Ishikawa (cell line): ENCODE data around the gene KATNIP.

Source experiments
- CEBPB ChIP-seq: IDR thresholded peaks from 2 replicates; pipeline ENCODE4 v1.6.1; 2012
- CREB1 ChIP-seq: IDR thresholded peaks from 2 replicates; pipeline ENCODE4 v1.6.1; 2012; ENCODE audit warnings: low read depth
- EGR1 ChIP-seq: IDR thresholded peaks from 2 replicates; pipeline ENCODE4 v1.6.1; 2012
- EP300 ChIP-seq: IDR thresholded peaks from 2 replicates; pipeline ENCODE4 v1.6.1; 2012; ENCODE audit warnings: borderline replicate concordance
- FOXM1 ChIP-seq: IDR thresholded peaks from 2 replicates; pipeline ENCODE4 v1.6.1; 2012; ENCODE audit warnings: low read depth, borderline replicate concordance
- MAX ChIP-seq: IDR thresholded peaks from 2 replicates; pipeline ENCODE4 v1.6.1; 2012
- NFIC ChIP-seq: IDR thresholded peaks from 2 replicates; pipeline ENCODE4 v1.6.1; 2012
- RAD21 ChIP-seq: IDR thresholded peaks from 2 replicates; pipeline ENCODE4 v1.6.1; 2012; ENCODE audit warnings: low read depth
- REST ChIP-seq: IDR thresholded peaks from 2 replicates; pipeline ENCODE4 v1.6.1; 2012; ENCODE audit warnings: low read depth, mild to moderate bottlenecking
- TAF1 ChIP-seq: IDR thresholded peaks from 2 replicates; pipeline ENCODE4 v1.6.1; 2012; ENCODE audit warnings: low read depth, mild to moderate bottlenecking
- TCF12 ChIP-seq: IDR thresholded peaks from 2 replicates; pipeline ENCODE4 v1.6.1; 2012; ENCODE audit warnings: low read depth
- TEAD4 ChIP-seq: IDR thresholded peaks from 2 replicates; pipeline ENCODE4 v1.6.1; 2012
- YY1 ChIP-seq: IDR thresholded peaks from 2 replicates; pipeline ENCODE4 v1.6.1; 2012; ENCODE audit warnings: low read depth
- ZBTB7A ChIP-seq: IDR thresholded peaks from 2 replicates; pipeline ENCODE4 v1.6.1; 2012; ENCODE audit warnings: low read depth
- TF ChIP-seq, protein P1 (sequence below): IDR thresholded peaks from 2 replicates; pipeline ENCODE4 v1.6.1; 2012

Gene KATNIP

GRCh38 chr16:27556471-27556870, 6.5 kb downstream of the KATNIP start:
- TF ChIP-seq, protein P1, sequence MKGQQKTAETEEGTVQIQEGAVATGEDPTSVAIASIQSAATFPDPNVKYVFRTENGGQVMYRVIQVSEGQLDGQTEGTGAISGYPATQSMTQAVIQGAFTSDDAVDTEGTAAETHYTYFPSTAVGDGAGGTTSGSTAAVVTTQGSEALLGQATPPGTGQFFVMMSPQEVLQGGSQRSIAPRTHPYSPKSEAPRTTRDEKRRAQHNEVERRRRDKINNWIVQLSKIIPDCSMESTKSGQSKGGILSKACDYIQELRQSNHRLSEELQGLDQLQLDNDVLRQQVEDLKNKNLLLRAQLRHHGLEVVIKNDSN = no peak
- TF ChIP-seq NFIC (no peak), CEBPB (no peak), MAX (no peak), FOXM1 (no peak), YY1 (no peak), ZBTB7A (no peak), REST (no peak)

DNA sequence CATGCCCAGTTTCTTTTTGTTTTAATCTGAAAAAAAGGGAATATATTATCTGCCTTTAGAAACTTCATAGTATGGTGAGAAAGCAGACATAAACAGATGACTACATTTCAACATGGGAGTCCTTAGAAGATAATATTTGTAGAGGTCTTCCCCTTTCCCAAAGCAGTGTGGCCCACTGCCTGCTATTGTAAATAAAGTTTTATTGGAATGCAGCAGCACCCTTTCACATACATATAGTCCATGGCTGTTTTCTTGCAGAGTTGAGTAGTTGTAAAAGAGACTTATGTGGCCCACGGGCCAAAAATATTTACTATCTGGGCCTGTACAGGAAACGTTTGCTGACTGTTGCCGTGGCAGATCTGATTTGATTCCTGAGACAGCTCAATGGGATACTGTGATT, 8.5 kb downstream of the KATNIP start:
- TF ChIP-seq YY1 (no peak), ZBTB7A (no peak), CREB1 (no peak), CEBPB (no peak), EP300 (no peak), EGR1 (no peak), TCF12 (no peak), MAX (no peak), TAF1 (no peak), REST (no peak), FOXM1 (no peak), TEAD4 (no peak), RAD21 (no peak), NFIC (no peak)
- TF ChIP-seq, protein P1 = no peak

- TF ChIP-seq TAF1 (no peak), CREB1 (no peak), TEAD4 (no peak)
- TF ChIP-seq, protein P1 = no peak
These were observed 9.0 kb downstream of the KATNIP start for GRCh38 chr16:27558932-27559331.

- TF ChIP-seq CREB1 = no peak
- no peak for TF ChIP-seq TCF12
- no peak for TF ChIP-seq EP300
- no peak for TF ChIP-seq TEAD4
- TF ChIP-seq NFIC = no peak
- no peak for TF ChIP-seq FOXM1
- no peak for TF ChIP-seq YY1
- no peak for TF ChIP-seq TAF1
- TF ChIP-seq EGR1 = no peak
- no peak for TF ChIP-seq RAD21
- TF ChIP-seq, protein P1 = no peak
These were observed 11.3 kb downstream of the KATNIP start for GRCh38 chr16:27561216-27561615.

GRCh38 chr16:27564224-27564623, 14.3 kb downstream of the KATNIP start:
- TF ChIP-seq MAX = no peak
- no peak for TF ChIP-seq ZBTB7A
- no peak for TF ChIP-seq REST
- TF ChIP-seq FOXM1 = no peak
- TF ChIP-seq EP300 = no peak
- no peak for TF ChIP-seq RAD21
- TF ChIP-seq EGR1 = no peak
- TF ChIP-seq, protein P1 = no peak
- TF ChIP-seq CEBPB = no peak
- TF ChIP-seq TAF1 = no peak
- no peak for TF ChIP-seq TEAD4
- no peak for TF ChIP-seq CREB1
- TF ChIP-seq NFIC = no peak
- no peak for TF ChIP-seq YY1
